HFF-Myc (cell line): ENCODE measurements around the gene DUSP8.

Experiments used
- DNase-seq: peaks from one replicate; pipeline ENCODE4 v3.0.0-alpha.2; 2011; ENCODE audit warnings: low read depth; ENCODE audit errors: extremely low read depth
- H3K4me3 ChIP-seq: replicated peaks from 2 replicates; pipeline ENCODE4 v1.5.1; 2011; ENCODE audit warnings: low read depth, mild to moderate bottlenecking, control low read depth, low read length
- CTCF ChIP-seq: IDR thresholded peaks from 2 replicates; pipeline ENCODE4 v1.5.1; 2012; ENCODE audit warnings: mild to moderate bottlenecking, low read depth, low read length, control low read depth; ENCODE audit errors: missing control alignments

The DUSP8 gene

GRCh38 chr11:1546077-1546535, 26.0 kb downstream of the DUSP8 start:
- TF ChIP-seq CTCF = no peak
- no peak for DNase-seq
- no peak overlapping the region for H3K4me3 ChIP-seq

DNA sequence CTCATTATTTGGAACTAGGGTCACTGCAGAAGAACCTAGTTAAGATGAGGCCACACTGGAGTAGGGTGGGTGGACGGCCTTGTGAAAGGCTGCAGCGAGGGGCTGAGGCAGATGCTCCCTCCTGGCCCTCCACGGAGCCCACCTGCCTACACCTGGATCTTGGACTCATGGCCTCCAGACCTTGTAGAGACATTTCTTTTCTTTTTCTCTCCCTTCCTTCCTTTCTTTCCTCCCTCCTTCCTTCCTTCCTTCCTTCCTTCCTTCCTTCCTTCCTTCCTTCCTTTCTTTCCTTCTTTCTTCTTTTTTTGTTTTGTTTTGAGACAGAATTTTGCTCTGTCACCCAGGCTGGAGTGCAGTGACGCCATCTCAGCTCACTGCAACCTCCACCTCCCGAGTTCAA, 26.6 kb downstream of the DUSP8 start:
- no peak overlapping the region for H3K4me3 ChIP-seq

GRCh38 chr11:1544536-1544935, 27.5 kb downstream of the DUSP8 start:
- DNase-seq = no peak
- no peak for TF ChIP-seq CTCF
- H3K4me3 ChIP-seq = no peak overlapping the region

More for the DNA sequence above, 26.6 kb downstream of the DUSP8 start:
- DNase-seq = no peak
- TF ChIP-seq CTCF = no peak

GRCh38 chr11:1543606-1544263, 28.3 kb downstream of the DUSP8 start:
- no peak overlapping the region for H3K4me3 ChIP-seq
- no peak for TF ChIP-seq CTCF
- no peak for DNase-seq

- H3K4me3 ChIP-seq = no peak overlapping the region
- no peak for TF ChIP-seq CTCF
- no peak for DNase-seq
Measured at GRCh38 chr11:1542267-1542666, 29.8 kb downstream of the DUSP8 start.

DNA sequence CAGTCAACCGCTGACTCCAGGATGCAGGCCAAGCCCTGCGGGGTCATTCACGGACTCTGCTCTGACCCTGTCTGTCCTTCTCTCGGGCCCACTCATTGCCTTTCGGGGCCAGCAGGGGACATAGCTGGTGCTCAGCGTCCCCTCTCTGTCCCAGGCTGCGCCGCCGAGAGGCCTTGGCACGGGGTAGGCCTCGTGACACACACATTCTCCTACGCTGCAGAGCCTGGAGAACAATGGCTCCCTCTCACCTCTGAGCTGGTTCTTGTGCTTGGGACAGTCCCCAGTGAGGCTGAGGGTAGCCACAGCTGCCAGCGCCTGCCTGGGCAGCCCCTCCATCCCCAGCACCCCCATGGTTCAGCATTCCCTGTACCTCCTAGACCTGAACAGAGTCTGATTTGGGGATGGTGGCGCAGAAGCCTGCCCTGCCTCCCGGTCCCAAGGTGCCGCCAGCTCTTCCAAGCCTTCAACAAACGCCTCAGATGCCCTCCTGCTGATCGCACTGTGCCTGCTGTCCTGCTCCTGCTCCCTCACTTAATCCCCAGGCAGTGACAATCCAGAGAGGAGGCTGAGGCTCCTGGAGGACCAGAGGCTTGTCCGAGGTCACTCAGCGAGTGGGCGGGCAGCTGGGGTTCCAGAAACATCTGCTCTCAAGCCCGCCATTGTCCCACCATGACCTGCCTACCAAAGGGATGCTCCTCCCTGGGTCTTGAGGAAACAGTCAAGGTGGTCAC, 30.4 kb downstream of the DUSP8 start:
- no peak overlapping the region for H3K4me3 ChIP-seq
- no peak for TF ChIP-seq CTCF

More for the DNA sequence above, 30.4 kb downstream of the DUSP8 start:
- DNase-seq = no peak
